ENCODE measurements around the gene CAP1. TPM values are rescaled to one million over a fixed set of nuclear protein-coding genes. Genes with fewer than 3 reads are reported as not detected.

Gene CAP1
- total RNA-seq, 2 experiments from 2014 or later = 121 to 126 TPM

GRCh38 chr1:39995973-39996393 is 44.5 kb upstream of the CAP1 start:
- Mint-ChIP-seq H3K36me3 (ENCODE audit: low read depth) (no peaks in the 10 kb centered on the region), H3K27ac (no peak overlapping the region), H3K4me1 (ENCODE audit: low read depth) (peaks cover 12% of the 10 kb centered on the region), H3K27me3 (no peaks in the 10 kb centered on the region), H3K4me3 (no peak overlapping the region), H3K9me3 (no peaks in the 10 kb centered on the region)
- H3K27me3 ChIP-seq (ENCODE audit: control insufficient read depth in 1 of 2, insufficient read depth in 2 of 2, low read length in 2 of 2) = no peaks in the 10 kb centered on the region
- TF ChIP-seq, protein P1, sequence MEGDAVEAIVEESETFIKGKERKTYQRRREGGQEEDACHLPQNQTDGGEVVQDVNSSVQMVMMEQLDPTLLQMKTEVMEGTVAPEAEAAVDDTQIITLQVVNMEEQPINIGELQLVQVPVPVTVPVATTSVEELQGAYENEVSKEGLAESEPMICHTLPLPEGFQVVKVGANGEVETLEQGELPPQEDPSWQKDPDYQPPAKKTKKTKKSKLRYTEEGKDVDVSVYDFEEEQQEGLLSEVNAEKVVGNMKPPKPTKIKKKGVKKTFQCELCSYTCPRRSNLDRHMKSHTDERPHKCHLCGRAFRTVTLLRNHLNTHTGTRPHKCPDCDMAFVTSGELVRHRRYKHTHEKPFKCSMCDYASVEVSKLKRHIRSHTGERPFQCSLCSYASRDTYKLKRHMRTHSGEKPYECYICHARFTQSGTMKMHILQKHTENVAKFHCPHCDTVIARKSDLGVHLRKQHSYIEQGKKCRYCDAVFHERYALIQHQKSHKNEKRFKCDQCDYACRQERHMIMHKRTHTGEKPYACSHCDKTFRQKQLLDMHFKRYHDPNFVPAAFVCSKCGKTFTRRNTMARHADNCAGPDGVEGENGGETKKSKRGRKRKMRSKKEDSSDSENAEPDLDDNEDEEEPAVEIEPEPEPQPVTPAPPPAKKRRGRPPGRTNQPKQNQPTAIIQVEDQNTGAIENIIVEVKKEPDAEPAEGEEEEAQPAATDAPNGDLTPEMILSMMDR (IDR thresholded peaks at IDR 0.05) = no peak
- DNase-seq (peak in 5 of 14 experiments; percentile 4 to 60 (median 28)), ATAC-seq (ENCODE audit: poor library complexity) (peak; percentile 62)
- no peaks in the 10 kb centered on the region for H3K9me3 ChIP-seq (ENCODE audit: control insufficient read depth in 1 of 2, insufficient read depth in 1 of 2, low read length in 2 of 2)
- H3K4me1 ChIP-seq (ENCODE audit: insufficient read depth, low read length) = peaks cover 15% of the 10 kb centered on the region
- CTCF ChIA-PET = no interaction called here
- no peak overlapping the region for H3K27ac ChIP-seq (ENCODE audit: low read depth in 1 of 2, low read length in 2 of 2)
- POLR2A ChIA-PET = no interaction called here
- H3K4me3 ChIP-seq (ENCODE audit: low read length) = no peak overlapping the region
- intact Hi-C loops (cut with DNase I, micrococcal nuclease) = no loop called here
- no peaks in the 10 kb centered on the region for H3K36me3 ChIP-seq (ENCODE audit: insufficient read depth, low read length)

DNA sequence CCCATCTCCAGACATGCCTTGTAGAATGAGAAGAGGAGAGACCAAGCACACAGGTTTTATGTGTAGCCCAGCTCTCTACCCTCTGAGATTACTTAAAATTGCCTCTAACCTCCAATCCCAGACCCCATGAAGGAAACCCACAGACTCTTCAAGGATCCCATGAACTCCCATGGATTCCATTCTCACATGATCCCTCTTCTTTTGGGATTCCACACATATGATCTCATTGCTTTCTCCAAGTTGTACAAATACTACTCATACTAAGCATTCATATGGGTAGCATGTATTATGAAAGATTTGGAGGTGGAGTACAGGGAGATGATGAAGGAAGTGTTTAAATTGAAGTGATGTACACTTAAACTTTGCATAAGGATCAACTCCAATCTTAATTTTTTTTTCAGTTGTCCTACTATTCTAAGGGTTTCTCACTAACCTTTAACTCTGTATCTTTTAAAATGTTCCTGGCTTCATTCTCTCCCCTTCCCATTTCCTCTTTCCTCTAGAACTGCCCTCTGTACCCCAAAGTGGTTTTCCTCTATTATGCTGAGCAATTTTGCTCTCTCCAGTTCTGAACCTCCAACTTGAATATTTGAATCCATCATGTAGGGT is 44.0 kb upstream of the CAP1 start:
- CTCF ChIA-PET = no interaction called here
- no peak overlapping the region for H3K27ac ChIP-seq (ENCODE audit: low read depth in 1 of 2, low read length in 2 of 2)
- ATAC-seq (ENCODE audit: poor library complexity) (no peak), DNase-seq (no peak)
- no peaks in the 10 kb centered on the region for H3K36me3 ChIP-seq (ENCODE audit: insufficient read depth, low read length)
- no peaks in the 10 kb centered on the region for H3K9me3 Mint-ChIP-seq
- no peak overlapping the region for H3K27ac Mint-ChIP-seq
- POLR2A ChIA-PET = interaction anchor here (0.7 kb wide), 1 partner anchor 63 kb away, joined by 3 read pairs; no protein-coding TSS in a partner anchor
- peaks cover 12% of the 10 kb centered on the region for H3K4me1 Mint-ChIP-seq (ENCODE audit: low read depth)
- no peaks in the 10 kb centered on the region for H3K27me3 Mint-ChIP-seq
- TF ChIP-seq, protein P1 (IDR thresholded peaks at IDR 0.05) = no peak
- H3K9me3 ChIP-seq (ENCODE audit: control insufficient read depth in 1 of 2, insufficient read depth in 1 of 2, low read length in 2 of 2) = no peaks in the 10 kb centered on the region
- intact Hi-C loops (cut with DNase I, micrococcal nuclease) = no loop called here
- H3K4me3 ChIP-seq (ENCODE audit: low read length) = no peak overlapping the region
- peaks cover 15% of the 10 kb centered on the region for H3K4me1 ChIP-seq (ENCODE audit: insufficient read depth, low read length)
- H3K4me3 Mint-ChIP-seq = no peak overlapping the region
- no peaks in the 10 kb centered on the region for H3K27me3 ChIP-seq (ENCODE audit: control insufficient read depth in 1 of 2, insufficient read depth in 2 of 2, low read length in 2 of 2)
- no peaks in the 10 kb centered on the region for H3K36me3 Mint-ChIP-seq (ENCODE audit: low read depth)

GRCh38 chr1:40001456-40001855 is 39.1 kb upstream of the CAP1 start:
- no peak for ATAC-seq (ENCODE audit: poor library complexity)
- Histone ChIP-seq H3K4me1 (ENCODE audit: insufficient read depth, low read length) (peaks cover 15% of the 10 kb centered on the region), H3K27me3 (ENCODE audit: control insufficient read depth in 1 of 2, insufficient read depth in 2 of 2, low read length in 2 of 2) (no peaks in the 10 kb centered on the region), H3K27ac (ENCODE audit: low read depth in 1 of 2, low read length in 2 of 2) (no peak overlapping the region), H3K4me3 (ENCODE audit: low read length) (no peak overlapping the region), H3K36me3 (ENCODE audit: insufficient read depth, low read length) (no peaks in the 10 kb centered on the region), H3K9me3 (ENCODE audit: control insufficient read depth in 1 of 2, insufficient read depth in 1 of 2, low read length in 2 of 2) (no peaks in the 10 kb centered on the region)
- TF ChIP-seq, protein P1 (IDR thresholded peaks at IDR 0.05) = no peak
- intact Hi-C loops (cut with DNase I, micrococcal nuclease) = no loop called here
- no peak overlapping the region for H3K27ac Mint-ChIP-seq
- no peaks in the 10 kb centered on the region for H3K9me3 Mint-ChIP-seq
- H3K27me3 Mint-ChIP-seq = no peaks in the 10 kb centered on the region
- ChIA-PET CTCF (no interaction called here), POLR2A (no interaction called here)
- no peak overlapping the region for H3K4me3 Mint-ChIP-seq
- peaks cover 10% of the 10 kb centered on the region for H3K4me1 Mint-ChIP-seq (ENCODE audit: low read depth)
- no peak for DNase-seq
- H3K36me3 Mint-ChIP-seq (ENCODE audit: low read depth) = no peaks in the 10 kb centered on the region

All from CD4-positive, alpha-beta T cell (primary cell).